Measurements from ENCODE around the gene PTBP2. TPM values are rescaled to one million over a fixed set of nuclear protein-coding genes. Genes with fewer than 3 reads are reported as not detected.

The PTBP2 gene
- 4.5 and 10.3 TPM in 2 replicates for total RNA-seq (2014; rRNA removed; shearing (Covaris generic))

DNA sequence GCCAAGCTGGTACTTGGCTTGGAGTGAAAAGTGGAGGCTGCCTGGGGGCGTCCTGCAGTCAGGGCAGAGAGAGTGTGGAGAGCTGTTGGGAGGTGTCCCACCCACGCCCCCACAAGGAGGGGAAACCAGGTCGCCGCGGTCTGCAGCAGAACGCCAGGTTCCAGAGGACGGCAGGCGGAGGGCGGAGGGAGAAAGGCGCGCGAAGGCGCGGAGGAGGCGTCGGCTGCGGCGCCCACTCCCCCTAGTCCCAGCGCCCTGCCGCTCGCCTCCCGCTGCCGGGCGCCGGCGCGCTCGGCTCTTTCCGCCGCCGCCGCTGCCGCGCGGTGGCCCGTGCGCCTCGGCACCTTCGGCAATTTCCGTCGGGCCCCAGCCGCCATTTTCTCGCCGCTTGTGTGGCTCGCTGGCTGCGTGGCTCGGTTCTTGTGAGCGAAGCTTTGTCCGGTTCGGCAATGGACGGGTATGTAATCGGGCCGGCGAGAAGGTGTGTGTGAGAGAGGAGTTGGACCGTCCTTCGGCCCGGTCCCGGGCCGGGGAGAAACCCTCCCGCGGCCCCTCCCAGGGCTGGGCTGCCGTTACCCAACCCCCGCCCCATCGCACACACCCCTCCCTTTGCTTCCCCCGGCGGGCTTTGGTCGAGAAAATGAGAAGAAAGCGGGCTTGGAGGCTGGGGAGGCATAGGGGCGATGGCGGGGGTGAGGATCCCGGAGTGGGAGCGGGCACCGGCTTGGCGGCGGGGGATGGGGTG, at the start of gene PTBP2:
Gene PTBP2 (plus strand): TSS at position 369 of the 745 bp plus-strand sequence. CDS start 81 bp downstream, at position 450.
- peak; percentile 24 for DNase-seq (ENCODE audit: low spot score)

DNA sequence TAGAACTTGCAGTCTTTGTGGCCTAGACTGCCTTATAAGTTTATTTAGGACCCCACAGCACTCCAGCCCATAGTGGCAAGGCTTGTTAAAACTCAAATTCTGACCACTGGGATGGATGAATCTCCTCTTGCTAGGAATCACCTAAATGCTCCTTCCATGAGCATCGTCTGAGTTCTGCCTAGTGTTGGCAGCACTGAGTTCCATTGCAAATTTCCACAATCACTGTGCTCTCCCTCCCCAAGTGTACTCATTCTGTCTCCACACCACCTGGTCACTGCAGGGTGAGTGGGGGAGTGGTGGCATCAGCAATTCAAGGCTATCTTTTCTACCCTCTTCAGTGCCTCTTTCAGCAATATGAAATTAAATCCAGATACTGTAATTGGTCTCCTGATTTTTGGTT, 46.7 kb upstream of the PTBP2 start:
- no peak for DNase-seq (ENCODE audit: low spot score)

DNA sequence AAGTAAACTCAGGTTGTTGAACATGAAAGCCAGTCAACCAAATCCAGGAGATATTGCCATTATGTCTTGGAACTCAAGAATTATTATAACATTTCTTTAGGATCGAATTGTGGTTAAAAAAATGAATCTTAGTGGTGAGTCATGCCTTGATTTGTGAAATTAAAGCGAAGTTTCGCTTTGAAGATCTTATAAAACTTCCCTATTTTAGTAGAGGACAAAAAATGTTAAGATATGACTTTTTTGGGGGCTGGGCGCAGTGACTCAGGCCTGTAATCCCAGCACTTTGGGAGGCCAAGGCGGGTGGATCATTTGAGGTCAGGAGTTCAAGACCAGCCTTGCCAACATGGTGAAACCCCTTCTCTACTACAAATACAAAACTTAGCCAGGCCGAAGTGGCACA, 39.5 kb upstream of the PTBP2 start:
- no peak for DNase-seq (ENCODE audit: low spot score)

DNA sequence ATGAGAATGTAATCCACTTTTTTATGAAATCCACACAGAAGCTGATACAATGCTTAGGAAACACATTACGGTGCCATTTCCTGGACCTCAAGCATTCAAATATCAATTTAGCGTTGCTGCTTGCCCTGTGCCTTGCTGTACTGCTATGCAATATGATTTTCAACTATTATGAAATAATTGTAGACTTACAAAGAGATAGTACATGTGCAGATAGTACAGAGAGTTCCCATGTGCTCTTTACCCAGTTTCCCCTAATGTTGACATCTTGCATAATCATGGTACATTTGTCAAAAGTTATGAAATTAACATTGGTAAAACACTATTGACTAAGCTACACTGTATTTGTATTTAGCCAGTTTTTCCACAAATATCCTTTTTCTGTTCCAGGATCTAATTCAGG, 37.7 kb upstream of the PTBP2 start:
- DNase-seq (ENCODE audit: low spot score) = no peak

GRCh38 chr1:96684744-96685143, 36.8 kb upstream of the PTBP2 start:
- DNase-seq (ENCODE audit: low spot score) = no peak

DNA sequence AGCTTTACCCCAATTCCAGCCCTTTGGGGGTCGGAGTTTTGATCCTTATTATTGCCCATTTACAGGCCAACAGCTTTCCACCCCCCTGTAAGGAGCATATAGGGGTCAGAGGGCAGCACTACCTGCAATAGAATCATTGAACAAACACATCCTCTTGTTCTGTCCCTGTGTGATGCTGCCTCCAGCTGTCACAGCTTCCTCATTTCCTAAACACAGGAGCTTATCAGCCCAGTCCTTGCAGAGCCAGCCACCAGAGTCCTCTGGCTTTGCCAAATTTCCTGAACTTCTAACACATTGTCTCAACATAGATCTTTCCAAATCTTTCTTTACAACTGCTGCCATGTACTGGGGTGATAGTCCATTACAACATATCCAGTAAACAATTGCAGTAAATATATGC, 32.8 kb upstream of the PTBP2 start:
- DNase-seq (ENCODE audit: low spot score) = no peak

DNA sequence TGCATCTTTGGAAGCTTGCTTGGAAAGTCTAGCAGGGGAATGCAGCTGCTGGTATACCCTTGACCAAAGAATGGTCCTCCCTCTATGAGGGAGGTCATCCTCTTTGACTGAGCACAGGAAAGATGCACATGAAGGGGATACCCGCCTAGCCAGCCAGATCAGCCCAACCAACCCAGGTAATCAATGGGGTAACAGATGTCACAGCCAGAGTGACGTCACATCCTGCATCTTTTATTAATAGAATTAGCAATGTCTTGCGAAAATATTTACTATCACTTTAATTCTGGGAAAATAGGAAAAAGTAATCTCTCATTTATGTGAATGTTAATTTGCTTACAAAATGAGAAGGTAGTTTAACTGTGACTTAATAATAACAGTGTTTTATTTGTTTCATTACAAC, 25.6 kb upstream of the PTBP2 start:
- no peak for DNase-seq (ENCODE audit: low spot score)

DNA sequence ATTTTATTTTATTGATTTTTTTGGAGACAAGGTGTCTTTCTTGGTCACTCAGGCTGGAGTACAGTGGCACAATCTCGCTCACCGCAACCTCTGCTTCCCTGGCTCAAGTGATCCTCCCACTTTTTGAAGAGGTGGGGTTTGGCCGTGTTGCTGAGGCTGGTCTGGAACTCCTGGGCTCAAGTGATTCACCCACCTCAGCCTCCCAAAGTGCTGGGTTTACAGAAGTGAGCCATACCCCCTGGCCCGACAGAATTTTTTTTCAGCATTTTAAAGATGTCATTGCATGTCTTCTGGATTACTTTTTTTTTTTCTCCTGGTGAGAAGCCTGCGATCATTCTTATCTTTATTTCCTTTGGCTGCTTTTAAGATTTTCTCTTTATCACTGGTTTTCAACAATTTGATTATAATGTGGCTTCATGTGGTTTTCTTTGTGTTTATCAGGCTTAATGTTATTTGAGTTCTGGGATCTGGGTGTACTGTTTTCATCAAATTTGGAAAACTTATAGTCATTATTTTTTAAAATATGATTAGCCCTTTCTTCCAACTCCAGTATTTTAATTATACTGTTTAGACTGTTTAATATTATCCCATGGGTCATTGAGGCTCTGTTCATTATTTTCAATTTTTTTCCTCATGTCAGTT, 23.1 kb upstream of the PTBP2 start:
- DNase-seq (ENCODE audit: low spot score) = peak; percentile 34

DNA sequence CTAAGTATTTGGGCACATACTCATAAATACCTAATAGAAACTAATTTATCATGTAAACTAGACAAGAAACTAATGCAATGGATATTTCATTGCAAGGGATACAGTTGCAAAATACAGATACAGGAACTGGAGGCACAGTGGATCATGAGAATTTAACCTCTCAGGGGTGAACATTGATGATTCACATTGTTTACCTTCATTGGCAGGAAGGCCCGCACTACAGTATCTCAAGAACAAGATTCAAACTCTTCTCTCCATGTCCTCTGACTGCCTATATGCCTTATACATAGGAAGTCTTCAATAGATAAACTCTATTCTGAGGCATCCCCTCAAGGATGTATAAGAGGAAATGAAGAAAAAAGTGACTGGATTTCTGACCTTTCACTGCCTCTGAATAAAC, 18.4 kb upstream of the PTBP2 start:
- DNase-seq (ENCODE audit: low spot score) = no peak

- no peak for DNase-seq (ENCODE audit: low spot score)
These were observed 14.6 kb upstream of the PTBP2 start for GRCh38 chr1:96707023-96707422.

- DNase-seq (ENCODE audit: low spot score) = no peak
These were observed 13.1 kb upstream of the PTBP2 start for GRCh38 chr1:96708482-96708881.

- DNase-seq (ENCODE audit: low spot score) = no peak
These were observed 10.7 kb upstream of the PTBP2 start for GRCh38 chr1:96710708-96711477.

DNA sequence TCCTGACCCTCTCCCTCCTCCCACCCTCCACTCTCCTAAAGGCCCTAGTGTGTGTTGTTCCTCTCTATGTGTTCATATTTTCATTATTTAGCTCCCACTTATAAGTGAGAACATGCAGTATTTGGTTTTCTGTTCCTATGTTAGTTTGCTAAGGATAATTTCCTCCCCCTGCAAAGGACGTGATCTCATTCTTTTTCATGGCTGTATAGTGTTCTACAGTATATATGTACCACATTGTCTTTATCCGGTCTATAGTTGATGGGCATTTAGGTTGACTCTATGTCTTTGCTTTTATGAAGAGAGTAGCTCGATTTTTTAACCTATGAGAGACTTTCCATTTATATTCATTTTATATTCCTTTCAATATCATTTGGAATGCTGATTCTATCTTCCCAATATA, 7.9 kb upstream of the PTBP2 start:
- DNase-seq (ENCODE audit: low spot score) = no peak

- no peak for DNase-seq (ENCODE audit: low spot score)
These were observed 6.7 kb upstream of the PTBP2 start for GRCh38 chr1:96714881-96715280.

DNA sequence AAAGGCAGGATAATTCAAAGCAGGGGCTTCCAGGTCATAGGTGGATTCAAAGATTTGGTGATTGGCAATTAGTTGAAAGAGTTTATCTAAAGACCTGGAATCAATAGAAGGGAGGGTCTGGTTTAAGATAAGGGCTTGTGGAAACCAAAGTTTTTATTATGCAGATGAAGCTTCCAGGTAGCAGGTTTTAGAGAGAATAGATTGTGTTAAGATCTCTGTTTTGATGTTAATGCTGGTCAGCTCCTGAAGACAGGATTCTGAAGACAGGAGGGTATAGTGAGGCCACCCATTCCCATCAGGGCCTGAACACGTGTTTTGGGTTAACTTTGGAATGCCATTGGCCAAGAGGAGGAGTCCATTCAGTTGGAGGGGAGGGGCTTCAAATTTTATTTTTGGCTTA, 6.1 kb upstream of the PTBP2 start:
- DNase-seq (ENCODE audit: low spot score) = no peak

- DNase-seq (ENCODE audit: low spot score) = no peak
These were observed 550 bp upstream of the PTBP2 start for GRCh38 chr1:96721053-96721415.

- DNase-seq (ENCODE audit: low spot score) = peak; percentile 6
These were observed 758 bp downstream of the PTBP2 start for GRCh38 chr1:96722161-96722922.

DNA sequence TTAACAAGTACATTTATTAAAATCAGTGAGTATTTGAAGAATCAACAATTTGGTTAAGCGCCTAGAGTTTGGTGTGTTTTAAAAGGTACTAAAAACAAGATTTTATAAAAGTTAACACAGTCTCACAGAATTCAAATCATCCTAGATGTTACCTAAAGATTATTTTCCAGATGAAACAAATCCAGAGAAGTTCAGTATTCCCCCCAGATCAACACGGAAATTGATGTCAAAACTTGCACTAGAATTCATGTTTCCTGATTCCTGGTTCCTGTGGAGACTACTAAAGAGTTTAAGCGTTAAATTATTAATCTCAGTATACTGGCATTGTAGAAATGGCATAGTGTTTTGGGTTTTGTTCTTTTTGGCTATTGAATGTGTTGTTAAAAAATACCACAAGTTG, 1.4 kb downstream of the PTBP2 start:
- DNase-seq (ENCODE audit: low spot score) = no peak

- DNase-seq (ENCODE audit: low spot score) = no peak
These were observed 1.8 kb downstream of the PTBP2 start for GRCh38 chr1:96723377-96723776.

DNA sequence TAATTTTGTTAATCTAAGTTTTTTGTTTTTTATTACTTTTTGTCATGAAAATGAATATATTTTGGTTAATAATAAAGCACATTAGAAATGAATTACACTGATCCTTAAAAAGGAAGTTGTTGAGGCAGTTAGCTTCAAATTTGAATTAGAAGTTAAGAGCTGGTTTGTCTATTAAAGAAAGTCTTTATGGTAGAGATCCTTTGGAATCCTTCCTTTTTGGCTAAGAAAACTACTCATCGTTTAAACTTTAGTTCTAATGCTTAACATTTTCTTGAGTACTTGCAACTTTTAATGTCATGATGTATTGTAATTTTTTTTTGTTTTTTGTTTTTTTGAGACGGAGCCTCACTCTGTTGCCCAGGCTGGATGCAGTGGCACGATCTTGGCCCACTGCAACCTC, 2.4 kb downstream of the PTBP2 start:
- DNase-seq (ENCODE audit: low spot score) = no peak

- no peak for DNase-seq (ENCODE audit: low spot score)
These were observed 6.3 kb downstream of the PTBP2 start for GRCh38 chr1:96727860-96728259.

Data from H4 (cell line).